Uterus (tissue), 2 donors: Measurements from ENCODE around the gene PLEKHJ1.

Source experiments
- CTCF ChIP-seq, 4 experiments: fragments of 200-600 bp in 2 of 4; fragments of 450-650 bp in 2 of 4; sonication (generic) in 2 of 4; IDR thresholded peaks; one replicate each; pipeline ENCODE4 v1.5.1; 2016 to 2019; ENCODE audit warnings: antibody characterized with exemption in 4 of 4, mild to moderate bottlenecking in 2 of 4, moderate library complexity in 1 of 4
- POLR2A ChIP-seq, 2 donors: fragments of 450-650 bp; IDR thresholded peaks; one replicate each; pipeline ENCODE4 v1.6.1; 2016; ENCODE audit warnings: antibody characterized with exemption in 2 of 2, mild to moderate bottlenecking in 1 of 2, moderate library complexity in 1 of 2

DNA sequence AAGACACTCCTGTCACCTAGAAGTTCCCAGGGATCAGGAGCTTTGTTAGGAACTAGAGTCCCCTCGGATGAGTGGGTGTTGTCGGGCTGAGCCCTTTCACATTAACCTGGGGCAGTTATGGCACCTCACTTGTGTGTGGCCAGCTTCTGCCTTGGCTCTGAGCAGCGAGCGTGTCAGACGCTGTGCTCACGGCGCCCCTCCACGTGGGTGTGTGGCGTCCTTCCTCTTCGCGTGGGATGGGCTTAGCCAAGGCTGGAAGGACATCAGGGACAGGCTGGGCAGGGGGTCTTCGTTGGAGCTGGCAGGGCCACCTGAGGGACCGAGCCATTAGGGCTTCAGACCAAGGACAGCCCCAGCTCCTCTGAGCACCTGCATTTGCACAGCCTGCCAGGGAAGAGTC lies 49.0 kb downstream of the PLEKHJ1 start:
- no peak for TF ChIP-seq POLR2A (IDR thresholded peaks at IDR 0.05)
- TF ChIP-seq CTCF (IDR thresholded peaks at IDR 0.05), result no peak
